Measurements from ENCODE around the gene DDN.

GRCh38 chr12:49019120-49019430 is 19.9 kb upstream of the DDN start:
- TF ChIP-seq SPI1 (IDR thresholded peaks at IDR 0.05; ENCODE audit: borderline replicate concordance, low read depth) (no peak), CTCF (IDR thresholded peaks at IDR 0.05; ENCODE audit: insufficient read depth, low read length) (no peak), POLR2AphosphoS5 (IDR thresholded peaks at IDR 0.05; ENCODE audit: low read depth) (no peak), REST (IDR thresholded peaks at IDR 0.05; ENCODE audit: insufficient replicate concordance, low read depth) (no peak)
